GM21717 (cell line): ENCODE measurements around the gene GRID2.

Experiments used
- ATAC-seq: cut with Tn5 transposase; IDR thresholded peaks from one replicate; pipeline ENCODE4 v1.9.1; 2021; ENCODE audit warnings: mild to moderate bottlenecking, moderate library complexity; ENCODE audit not compliant: unreplicated experiment

The GRID2 gene

DNA sequence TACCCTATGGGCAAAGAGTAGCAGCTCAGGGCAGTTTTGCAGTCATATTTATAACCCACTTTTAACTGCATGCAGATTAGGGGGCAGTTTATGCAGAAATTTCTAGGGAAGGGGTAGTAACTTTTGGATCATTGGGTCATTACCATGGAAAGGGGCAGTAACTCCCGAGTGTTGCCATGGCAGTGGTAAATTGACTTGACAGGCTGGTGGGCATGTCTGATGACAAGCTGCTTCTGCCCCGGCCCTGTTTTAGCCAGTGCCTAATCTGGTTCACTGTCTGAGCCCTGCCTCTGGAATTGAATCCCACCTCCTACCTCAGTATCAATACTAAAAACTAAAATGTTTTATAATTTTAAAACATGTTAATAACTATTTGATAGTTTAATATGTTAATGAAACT lies 1162.7 kb downstream of the GRID2 start:
- no peak for ATAC-seq

DNA sequence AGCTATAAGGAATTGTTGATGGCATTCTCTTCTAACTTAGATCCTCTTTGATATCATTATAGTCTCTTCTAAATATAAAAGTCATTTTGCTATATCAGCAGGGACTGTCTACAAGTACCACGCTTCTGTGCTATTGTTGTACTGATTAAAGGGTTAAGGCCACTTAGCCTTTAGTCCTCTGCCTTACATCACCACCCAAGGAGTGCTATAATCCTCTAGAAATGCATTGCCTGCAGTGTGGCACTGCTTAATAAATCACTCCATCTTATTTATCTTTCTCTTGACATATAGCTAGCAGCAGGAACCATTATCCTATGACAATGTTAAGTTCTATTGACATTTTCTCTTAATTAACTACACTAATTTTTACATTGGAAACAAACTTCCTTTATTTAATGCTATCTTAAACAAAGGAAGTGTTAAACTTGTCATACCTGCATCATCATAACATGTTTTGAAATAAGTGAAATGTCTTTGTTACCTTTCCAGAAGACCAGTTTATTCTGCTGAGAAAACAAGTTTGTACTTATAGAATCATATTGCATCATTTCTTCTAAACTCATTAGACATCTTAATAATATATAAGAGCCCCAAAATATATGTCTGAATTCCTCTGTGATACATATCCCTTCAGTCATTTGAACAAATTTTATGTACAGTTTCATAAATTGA lies 1163.9 kb downstream of the GRID2 start:
- no peak for ATAC-seq

DNA sequence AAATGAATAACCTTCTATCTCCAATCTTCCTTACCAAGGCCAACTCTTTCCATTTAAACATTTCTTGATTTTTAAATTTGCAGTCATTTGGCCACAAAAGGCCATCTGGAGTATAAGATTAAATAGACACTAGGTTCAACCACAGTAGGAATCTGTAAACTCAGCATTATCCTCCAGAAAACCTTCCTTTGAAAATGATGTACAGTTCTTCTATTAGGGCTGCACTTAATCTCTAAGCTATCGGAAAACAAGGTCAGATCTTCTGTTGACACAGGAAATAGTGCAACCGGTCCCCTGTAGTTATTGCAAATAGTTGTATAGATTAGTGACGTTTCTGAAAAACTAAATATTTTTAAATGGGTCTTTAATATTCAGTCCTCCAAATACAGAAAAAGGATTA lies 1165.8 kb downstream of the GRID2 start:
- ATAC-seq: no peak

DNA sequence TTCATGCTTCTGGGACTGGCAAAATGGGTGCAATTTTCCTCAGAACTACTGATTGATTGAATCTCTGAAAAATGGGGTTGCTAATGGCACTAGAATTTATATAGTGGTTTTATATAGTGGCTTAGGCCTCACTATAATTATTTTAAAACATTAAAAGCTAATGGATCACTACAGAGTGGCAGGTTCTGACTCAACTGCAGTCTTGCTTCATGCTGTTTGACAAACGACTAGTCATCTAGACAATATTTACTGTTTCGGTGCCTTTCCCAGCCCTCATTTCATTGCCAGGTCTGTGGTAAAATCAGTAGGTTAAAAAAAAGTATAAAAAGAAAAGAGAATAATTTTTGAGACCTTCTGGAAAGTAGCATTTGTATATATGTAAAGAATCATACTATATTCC lies 1172.0 kb downstream of the GRID2 start:
- no peak for ATAC-seq

DNA sequence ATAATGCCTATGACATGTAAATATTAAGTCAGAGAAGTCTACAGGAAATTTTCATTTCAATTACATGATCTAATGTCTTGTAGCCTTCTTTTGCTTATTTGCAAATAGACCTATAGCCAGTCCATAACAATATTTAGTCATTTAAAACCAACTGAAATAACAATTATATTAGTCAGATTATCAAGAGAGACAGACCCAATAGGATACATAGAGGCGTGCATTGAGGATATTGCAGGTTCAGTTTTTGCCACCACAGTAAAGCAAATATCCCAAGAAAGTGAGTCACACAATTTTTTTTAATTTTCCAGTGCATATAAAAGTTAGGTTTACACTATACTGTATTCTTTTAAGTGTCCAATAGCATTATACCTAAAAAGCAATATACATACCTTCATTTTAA lies 1175.0 kb downstream of the GRID2 start:
- ATAC-seq: no peak

DNA sequence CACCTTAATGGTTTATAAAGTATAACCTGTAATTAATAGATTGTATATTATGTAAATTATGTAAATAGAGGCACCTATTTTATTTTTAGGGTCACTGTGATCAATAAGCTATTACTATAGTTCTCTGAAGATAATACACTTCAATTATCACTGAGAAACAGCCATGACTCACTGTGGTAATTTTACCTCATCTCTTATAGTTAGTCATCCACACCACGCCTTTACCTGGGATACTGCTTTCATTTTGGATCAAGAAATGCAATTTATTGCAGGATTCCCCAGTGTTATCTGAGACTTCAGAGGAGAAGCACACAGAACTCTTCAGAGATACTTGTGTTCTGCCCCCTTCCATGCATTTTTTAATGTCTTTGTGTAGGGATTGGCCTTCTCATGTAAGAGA lies 1176.7 kb downstream of the GRID2 start:
- ATAC-seq: no peak

DNA sequence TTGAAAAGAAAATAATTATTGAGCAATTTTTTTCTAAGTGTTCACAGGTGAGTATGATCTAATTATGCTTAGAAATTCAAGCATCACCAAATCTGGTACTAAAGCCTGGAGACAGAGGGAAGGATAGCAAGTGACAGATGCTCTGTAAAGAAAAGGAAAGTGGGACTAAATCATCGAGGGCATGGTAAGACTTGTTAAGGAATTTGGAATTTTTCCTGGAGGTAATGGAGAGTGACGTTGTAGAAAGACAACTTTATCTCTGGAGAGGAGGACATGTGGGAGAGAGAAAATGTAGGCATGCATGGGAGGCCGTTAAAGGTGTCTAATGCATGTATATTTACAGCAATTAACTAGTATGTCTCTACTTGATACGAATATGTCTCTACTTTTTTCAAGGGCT lies 1191.6 kb downstream of the GRID2 start:
- ATAC-seq: no peak

DNA sequence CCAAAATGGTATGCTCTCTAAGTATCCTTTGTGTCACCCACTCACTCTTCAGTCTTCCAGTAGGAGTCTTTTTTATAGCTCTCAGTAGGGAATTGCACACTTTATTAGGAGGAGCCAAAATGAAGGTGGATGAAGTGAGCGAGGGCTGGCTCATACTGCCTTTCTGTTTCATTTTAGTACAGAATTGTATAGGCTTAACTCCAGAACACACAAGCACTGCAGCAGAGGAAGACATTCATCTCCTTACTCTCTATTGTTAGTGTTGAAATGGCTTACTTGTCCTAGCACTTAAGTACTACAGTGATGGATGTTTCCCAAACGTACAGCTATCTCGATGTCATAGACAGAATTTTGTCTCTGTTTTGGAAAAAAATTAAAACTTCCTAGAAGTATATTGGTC lies 1197.5 kb downstream of the GRID2 start:
- no peak for ATAC-seq

DNA sequence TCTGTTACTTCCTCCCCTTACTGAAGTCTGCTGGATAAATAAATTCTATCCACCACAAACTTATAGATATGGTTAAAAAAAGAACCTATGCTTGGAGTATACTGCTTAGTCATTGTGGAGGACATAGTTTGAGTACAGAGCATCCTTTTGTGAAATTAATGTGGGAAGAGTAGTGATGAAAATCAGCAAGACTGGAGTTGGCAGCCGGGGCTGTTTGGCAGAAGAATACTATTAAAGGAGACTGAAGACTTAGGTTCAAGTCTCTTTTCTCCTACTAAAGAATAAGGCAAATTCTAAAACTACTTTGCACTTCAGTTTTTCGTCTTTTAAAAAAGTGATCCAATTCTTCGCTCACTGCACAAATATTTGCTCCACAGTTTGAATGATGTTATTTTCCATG lies 1198.2 kb downstream of the GRID2 start:
- no peak for ATAC-seq

DNA sequence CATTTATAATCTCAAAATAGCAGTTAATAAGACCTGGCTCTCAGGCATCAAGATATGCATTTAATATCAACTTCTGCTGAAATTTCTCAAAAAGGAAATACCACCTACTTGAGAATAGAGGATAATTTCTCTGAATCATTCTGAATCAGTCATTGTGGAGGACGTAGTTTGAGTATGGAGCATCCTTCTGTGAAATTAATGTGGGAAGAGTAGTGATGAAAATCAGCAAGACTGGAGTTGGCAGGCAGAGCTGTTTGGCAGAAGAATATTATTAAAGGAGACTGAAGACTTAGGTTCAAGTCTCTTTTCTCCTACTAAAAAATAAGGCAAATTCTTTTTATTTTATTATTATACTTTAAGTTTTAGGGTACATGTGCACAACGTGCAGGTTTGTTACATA lies 1199.2 kb downstream of the GRID2 start:
- no peak for ATAC-seq

DNA sequence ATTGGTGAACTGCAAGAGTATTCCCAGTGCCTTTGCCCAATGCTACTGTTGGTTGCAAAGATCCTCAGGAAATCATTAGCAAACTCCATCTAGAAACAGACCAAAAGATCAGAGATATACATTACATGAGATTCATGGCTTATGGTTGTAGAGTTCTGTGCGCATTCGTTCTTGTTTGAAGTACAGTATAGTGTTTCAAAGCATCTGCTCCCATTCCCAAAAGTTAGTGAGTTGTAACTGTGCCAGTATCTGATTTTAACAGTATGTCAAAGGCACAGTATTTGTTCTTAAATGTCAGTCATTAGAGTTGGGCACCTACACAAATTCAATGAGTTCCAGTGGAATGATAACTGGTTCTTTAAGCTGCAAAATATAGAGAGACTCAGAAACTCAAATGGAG lies 1210.1 kb downstream of the GRID2 start:
- no peak for ATAC-seq

DNA sequence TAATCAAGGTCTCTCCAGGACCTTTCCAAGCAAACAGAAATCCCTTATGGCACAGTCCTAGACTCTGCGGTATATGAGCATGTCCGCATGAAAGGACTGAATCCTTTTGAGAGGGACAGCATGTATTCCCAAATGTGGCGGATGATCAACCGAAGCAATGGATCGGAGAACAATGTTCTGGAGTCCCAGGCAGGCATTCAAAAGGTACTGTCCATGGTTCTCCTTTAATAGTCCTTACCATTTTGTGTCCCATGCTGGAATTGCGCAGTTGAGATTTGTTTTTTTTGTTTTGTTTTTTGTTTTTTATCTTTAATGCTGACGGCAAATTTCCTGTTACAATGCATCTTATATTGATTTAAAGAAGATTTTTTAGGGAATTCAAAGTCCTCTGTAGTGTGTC lies 1211.4 kb downstream of the GRID2 start:
- ATAC-seq: no peak

DNA sequence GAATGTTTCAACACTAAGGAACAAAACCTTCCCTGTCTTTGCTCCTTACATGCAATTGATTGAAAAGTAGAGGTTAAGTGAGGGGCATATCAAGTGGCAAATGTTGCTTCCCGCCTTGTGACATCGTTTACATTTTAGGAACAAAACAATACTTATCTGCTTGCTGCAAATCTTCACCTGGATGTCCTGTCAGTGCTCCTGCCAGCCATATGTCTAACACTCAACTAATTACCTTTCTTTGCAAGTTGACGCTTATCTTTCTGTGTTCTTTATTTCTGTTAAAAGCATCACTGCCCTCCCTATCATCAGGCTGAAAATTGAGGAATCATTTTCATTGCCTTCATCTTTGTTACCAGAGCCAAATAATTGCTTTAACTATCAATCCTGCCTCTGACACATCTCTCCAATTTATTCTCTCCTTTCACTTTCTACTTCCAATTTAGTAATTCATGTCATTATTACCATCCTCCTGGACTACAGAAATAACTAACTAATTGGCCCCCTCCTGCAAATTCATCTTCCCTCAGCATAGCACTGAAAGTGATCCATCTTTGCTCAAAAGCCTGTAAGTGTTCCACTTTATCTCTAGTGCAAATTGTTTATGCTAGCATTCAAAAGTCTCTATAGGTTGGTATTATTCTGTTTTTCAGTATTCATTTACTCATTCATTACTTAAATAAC lies 1226.1 kb downstream of the GRID2 start:
- no peak for ATAC-seq

DNA sequence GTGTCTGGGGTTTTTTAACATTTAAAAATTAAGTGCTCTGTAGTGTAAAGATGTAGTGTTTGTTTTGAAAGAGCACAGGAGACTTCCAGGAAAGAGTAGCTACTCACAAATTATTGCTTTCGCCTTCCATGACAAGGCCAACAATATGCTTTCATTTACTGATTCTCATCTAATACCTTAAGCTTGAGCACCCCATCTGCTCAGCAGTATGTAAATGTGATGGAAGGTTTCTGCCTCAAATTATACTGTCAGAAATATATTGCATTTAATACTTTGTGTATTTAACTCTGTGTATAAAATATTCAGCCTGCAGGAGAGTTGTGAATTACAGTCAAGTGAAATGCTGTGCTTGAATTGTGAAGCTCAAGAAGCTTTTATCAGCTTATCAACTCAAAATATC lies 1228.5 kb downstream of the GRID2 start:
- ATAC-seq: no peak

DNA sequence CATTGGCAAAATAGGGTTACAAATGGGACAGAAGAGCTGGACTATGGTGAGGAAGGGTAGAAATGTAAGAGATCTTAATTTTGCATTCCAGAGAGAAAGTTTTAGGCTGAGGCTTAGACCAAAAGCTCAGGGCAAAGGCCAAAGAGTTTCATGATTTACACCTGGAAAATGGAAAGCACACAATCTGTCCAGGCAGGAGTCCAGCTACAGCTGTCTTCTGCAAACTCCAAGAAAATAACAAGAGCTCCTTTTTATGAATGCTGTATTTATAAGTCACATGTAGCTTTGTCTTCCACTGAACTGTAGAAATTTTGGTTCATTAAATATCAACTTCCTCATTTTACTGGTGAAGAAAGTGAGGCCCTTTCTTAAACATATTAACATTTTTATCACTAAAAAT lies 1236.8 kb downstream of the GRID2 start:
- ATAC-seq: no peak

DNA sequence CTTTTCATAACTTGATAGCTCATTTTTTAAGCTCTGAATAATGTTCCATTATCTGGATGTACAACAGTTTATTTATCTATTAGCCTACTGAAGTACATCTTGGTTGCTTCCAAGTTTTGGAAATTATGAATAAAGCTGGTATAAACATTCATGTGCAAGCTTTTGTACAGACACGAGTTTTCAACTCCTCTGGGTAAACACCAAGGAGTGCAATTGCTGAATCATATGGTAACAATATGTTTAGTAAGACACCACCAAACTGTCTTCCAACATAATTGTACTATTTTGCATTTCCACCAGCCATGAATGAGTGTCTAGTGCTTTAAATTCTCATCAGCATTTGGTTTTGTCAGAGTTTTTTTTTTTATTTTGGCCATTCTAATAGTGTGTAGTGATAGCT lies 1258.1 kb downstream of the GRID2 start:
- ATAC-seq: no peak

DNA sequence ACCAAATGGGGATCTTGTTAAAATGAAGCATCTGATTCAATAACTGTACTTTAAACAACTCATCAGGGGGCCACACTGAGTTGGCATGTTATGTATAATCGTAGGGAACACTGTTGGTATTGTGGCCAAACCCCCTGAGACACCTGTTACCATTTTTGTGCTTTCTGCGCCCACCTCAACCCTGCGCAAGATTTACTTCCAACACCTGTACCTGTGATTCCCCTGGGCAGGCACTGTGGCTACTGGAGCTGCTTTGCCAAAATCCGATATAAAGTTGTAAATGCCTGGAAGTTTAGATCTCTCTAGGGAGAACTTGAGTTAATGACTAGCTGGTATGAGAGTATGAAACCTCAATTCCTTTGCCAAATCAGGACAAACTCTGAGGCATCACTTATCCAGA lies 1265.0 kb downstream of the GRID2 start:
- no peak for ATAC-seq

DNA sequence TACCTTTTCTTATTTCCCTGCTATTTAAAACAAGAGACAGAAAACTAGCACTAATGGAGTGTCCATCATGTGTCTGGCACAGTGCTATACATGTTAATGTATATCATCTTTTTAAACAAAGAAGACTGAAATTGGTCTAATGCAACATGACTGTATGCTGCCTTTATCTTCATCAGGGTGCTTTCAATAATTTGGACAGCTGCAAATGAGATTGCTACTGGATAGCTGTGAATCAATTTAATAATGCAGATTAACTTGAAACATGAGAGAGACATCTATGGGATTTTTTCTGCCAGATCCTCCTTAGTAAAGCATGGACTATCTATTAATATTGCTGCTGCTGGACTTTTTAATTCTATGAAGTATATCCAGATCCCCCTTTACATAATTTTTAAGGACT lies 1269.5 kb downstream of the GRID2 start:
- no peak for ATAC-seq

DNA sequence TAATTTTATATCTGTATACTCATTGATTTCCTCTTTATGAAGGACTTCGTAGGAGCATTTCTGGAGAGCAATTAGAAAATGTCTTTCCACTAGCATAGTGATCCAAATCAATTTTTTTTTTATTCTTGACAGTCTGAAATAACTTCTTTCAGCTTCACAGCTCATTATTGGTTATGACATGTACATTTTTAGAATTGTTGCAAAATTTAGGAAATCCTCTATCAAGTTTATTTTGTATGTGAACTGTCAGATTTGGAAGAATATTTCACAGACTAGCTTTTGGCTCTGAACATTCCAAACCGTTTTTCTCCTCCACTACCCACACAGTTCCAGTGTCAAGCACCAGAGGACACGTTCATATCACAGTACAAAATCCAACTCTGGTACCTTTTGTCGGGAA lies 1275.2 kb downstream of the GRID2 start:
- ATAC-seq: no peak

DNA sequence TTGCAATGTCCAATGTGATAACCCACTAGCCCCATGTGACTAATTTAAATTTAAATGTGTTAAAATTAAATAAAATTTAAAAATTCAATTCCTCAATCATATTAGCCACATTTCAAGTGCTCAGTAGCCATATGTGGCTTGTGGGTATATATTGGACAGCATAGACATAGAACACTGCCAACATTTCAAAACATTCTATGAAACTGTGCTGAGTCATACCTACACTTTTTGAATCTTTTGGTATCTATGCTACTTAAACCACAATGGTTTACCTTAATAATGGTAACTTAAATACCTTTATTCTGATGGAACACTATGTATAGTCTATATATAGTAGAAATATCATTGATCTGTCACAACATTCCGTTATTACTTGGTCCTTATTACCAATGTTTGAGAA lies 1301.4 kb downstream of the GRID2 start:
- ATAC-seq: no peak

DNA sequence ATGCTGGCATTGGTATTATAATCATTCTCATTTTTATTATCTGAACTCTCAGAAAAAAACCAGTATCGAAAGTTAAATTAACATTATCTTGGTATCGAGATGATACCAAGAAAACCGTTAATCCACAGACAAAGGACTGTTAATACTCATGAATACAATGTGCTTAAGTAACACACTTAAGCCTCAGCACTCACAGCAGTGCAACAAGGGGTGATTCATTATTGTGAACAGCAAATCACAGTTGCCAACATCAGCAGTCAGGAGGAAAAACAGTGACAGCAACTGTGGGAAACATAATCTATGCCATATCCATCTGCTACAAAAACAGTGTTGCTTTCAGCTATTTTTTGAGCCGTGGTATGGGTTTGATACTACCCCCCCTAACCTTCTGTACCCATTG lies 1313.8 kb downstream of the GRID2 start:
- no peak for ATAC-seq

DNA sequence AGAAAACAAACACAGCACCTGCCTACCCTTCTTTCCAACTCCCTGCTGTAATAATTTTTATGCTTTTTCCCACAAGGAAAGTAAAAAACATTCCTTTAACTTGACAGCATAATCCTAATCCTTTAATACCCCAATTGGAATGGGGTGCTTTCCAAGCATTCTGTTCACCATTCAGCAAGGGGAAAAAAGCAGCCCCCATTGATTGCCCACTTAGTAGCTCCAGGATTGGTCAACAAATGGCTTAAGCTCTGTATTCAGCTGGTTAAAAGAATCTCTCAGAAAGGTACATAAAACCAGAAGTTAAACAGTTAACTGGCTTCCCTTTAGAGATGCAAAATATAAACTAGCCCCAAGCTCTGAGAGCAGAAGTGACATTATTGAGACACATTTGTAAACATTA lies 1330.0 kb downstream of the GRID2 start:
- ATAC-seq: no peak

DNA sequence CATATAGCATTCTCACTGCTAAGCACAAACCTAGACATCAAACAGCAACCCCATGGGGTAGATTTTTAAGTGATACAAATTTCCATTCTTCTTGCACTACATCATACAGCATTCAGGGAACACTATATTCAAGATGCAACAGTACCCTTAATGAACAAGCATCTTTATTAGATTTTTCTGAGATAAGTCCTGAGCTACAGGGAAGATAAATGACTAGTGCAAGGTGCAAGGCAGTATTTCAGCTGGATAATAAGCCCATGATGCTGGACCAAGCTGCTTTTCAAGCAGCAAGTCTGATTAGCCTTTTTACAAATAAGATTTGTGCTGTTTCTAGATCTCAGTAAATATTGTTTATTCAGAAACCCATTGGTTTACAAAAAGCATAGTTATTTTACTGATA lies 1332.2 kb downstream of the GRID2 start:
- ATAC-seq: no peak
